ENCODE results near the gene MINDY1.

The MINDY1 gene

DNA sequence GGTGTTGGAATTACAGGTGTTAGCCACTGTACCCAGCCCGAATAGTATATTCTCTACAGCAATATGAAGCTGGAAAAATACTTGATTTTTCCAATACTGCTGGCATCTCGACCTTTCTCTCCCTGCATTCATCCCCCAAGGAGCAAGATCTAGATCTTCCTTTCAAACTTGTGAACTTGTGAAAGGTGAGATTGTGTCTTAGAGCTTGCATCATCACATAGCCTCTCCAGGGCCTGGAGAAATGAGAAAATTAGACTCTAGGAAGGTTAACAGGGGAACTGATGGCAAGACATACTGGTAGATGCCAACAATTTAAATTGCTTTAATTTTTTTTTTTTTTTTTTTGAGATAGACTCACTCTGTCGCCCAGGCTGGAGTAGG lies 3.6 kb upstream of the MINDY1 start:
- DNase-seq, result no peak

DNA sequence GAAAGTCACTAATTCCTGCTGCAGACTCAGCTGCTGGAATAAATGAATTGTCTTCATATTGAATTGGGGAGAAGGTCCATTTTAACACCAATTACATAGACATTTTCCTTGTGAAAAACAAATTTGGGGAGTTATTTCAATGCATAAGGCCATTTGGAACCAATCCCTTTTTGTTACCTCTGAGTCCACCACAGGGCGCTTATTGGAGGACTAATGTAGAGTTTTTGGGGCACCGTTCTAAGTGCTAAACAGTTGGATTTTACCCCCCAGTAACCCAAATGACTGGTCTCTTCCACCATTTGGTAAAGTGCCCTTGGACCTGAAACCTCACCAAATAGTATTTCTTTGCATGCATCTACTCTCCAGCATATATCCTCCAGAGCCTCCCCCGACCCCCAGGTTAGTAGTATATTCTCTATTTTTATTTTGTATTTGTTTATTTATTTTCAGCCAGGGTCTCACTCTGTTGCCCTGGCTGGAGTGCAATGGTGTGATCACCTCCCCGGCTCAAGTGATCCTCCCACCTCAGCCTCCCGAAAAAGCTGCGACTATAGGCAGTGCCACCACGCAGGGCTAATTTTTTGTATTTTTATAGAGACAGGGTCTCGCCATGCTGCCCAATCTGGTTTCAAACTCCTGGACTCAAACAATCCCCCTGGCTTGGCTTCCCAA lies 3.1 kb upstream of the MINDY1 start:
- no peak for DNase-seq

DNA sequence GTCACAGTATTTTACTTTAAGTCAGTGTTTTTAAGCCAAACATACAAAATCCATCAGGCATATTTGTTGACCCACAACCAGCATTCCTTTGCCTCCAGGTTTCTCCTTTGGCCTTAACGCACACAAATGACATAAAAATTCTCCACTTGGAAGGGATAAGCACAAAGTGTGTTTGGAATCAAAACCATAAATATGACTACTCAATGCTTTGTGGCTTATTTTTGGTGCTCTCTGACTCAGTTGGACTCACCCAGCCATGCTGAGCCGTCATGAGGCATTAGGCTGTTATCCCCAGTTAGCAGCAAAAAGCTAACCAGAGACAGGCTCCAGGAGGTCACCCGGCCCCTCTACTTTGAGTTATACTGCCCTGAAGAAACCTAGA lies 2.5 kb upstream of the MINDY1 start:
- no peak for DNase-seq

- peak; percentile 96 for DNase-seq
Measured at GRCh38 chr1:151008244-151009205, 1.8 kb upstream of the MINDY1 start, which contains the start of gene PRUNE1. Gene PRUNE1 (plus strand): TSS chr1:151008449. CDS start chr1:151008633, 184 bp downstream.

- no peak for DNase-seq
Measured at GRCh38 chr1:151007853-151008243, 1.1 kb upstream of the MINDY1 start.

- DNase-seq, result no peak
Measured at GRCh38 chr1:151005729-151006319, 878 bp downstream of the MINDY1 start.

- no peak for DNase-seq
Measured at GRCh38 chr1:151003180-151003579, 3.5 kb downstream of the MINDY1 start.

DNA sequence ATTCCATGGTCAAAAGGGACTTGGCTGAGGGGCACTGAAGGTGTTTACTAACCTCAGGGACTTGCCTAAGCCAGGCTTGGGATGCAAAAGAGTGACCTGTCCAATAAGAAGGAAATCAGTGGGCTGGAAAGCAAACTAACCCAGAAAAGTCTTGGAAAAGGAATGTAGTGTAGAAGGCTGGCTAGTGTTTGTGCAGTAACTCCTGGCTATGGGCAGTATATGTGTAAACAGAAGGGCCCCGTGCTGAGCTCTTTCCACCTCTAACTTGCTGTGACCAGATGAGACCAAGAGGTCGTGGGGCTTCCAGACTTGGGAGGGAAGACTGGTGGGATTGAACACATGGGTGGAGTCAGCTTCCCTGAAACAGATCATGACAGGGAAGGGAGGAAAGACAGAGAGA lies 4.1 kb downstream of the MINDY1 start:
- DNase-seq, result no peak

DNA sequence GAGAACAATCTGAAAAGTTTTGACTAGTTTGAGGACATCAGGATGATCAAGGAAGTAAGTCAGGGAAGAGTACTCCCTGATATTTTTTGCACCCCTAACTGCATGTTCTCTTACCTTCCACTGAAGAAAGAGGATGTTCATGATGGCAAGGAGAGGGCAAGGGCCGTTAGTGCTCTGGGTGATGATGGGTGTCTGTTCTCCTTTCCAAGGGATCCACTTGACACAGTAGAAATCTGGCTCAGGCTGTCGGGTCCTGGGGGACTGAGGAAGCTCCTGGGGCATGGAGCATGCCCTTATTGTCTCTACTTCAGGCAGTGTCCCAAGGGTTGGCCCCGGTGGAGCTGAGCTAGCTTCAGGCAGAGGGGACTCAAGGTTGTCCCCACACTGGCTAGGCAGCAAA lies 4.7 kb downstream of the MINDY1 start:
- no peak for DNase-seq

DNA sequence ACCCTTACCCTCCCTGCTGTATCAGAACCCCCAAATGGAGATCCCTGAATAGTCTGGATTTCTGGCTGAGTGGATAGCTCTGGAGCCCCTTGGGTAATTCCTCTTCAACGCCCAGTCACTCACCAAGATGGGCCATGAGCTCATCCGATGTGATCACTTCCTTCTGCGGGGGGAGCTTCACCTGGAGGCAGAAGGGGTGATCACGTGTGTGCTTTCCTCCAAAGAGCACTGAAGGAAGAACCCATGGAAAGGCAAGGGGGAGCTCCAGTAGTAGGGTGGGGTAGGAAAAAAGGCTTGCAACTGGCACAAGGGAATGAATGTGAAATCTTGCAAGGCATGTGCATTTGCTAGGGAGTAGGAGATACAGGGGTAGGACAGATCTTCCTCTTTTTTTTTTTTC lies 5.1 kb downstream of the MINDY1 start:
- no peak for DNase-seq

- no peak for DNase-seq
Measured at GRCh38 chr1:151000408-151000807, 6.3 kb downstream of the MINDY1 start.

- no peak for DNase-seq
Measured at GRCh38 chr1:150999926-151000325, 6.8 kb downstream of the MINDY1 start.

DNA sequence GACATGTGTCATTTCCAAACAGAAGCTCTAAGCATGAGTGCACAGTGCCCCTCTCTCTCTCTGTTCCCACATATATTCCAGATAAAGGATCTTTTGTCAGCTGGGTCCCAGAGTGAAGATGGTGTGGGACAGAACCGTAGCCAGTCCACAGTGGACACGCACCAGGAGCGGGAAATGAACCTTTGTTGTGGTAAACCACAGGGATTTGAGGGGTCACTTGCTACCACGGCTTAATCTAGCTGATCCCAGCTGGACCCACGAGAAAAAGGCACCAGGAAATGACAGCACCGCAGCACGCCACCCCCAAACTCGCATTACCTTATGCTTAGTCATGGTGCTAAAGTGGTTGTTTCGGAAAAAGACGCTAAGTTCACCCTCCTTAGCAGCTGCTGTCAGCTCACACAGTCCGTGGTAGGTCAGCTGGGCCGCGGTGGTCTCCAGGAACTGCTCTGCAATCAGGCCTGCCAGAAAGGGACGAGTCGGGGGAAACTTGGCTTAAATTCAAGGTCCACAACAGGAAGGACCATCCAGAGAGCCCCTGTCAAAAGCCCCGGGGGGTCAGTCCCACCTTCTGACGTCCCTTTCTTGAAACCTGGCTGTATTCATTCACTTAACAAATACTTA lies 7.5 kb downstream of the MINDY1 start:
- no peak for DNase-seq

GRCh38 chr1:150997949-150998348 lies 8.8 kb downstream of the MINDY1 start:
- no peak for DNase-seq

DNA sequence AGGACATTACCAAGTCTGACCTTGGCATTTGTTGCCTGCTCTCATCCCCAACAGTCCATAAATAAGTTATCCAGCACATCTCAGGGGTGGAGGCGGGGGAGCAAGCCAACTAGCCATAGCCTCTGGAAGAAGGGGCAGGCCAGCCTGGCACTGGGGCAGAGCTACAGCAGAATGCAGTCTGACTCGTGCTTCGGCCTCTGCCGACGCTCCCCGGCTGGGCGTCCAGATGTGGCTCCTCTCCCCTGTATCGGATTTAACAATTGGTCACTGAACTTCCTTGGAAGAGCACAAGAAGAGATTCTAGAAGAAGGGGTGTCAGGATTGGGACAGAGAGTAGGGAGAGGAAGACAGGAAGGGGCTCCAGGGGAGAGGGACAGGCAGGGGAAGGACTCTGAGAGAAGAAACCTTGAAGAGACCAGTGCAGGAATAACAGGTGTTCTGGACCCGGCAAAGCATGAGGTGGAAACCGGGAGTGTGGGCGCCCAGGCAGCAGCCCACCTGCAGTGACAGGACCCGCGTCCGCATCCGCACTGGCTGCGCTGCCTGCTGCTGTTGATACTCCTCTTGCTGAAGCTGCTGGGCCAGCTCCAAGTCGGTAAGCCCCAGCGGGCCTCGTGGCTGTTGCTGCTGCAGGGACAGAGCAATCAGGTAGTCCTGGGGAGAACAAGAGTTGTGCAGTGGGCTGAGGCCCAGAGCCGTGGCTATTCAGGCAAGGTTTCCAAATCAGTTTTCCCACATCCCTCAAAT lies 9.4 kb downstream of the MINDY1 start:
- no peak for DNase-seq

GRCh38 chr1:150995896-150996295 lies 10.8 kb downstream of the MINDY1 start:
- DNase-seq, result no peak

DNA sequence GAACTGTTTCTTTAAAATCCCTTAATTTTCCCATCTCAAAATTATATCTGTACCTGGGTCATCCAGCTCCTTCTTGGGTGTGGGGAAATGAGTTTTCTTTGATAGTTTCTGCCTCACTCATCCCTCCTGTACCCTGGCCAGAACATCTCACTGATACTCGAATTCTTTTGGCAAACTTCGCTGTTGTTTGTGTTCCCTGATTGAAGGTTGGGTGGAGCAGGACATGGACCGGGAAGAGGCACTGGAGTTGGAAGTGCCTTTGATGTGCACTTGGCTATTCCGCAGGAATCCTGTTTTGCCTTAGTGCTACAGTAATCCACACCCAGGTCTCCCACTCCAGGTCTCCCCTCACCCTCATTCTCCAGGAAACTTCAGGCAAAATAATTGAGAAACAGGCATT lies 11.2 kb downstream of the MINDY1 start:
- no peak for DNase-seq

DNA sequence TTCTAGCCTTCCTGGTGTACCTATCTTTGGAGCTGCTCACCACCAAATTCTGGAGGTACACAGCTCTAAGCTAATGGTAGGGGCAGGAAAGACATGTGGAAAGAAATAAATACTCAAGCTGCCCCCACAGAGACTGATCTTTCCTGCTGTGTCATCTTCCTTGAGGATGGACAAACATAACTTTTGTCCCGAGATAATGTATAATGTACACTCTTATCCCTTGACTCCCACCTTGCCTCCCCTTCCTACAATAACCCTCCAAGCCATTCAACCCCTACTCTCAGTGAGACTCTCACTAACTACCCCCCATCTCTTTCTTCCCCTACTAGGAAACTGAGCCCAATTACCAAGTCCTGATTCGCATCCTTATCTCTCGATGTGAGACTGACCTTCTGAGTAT lies 12.5 kb downstream of the MINDY1 start:
- DNase-seq, result no peak

DNA sequence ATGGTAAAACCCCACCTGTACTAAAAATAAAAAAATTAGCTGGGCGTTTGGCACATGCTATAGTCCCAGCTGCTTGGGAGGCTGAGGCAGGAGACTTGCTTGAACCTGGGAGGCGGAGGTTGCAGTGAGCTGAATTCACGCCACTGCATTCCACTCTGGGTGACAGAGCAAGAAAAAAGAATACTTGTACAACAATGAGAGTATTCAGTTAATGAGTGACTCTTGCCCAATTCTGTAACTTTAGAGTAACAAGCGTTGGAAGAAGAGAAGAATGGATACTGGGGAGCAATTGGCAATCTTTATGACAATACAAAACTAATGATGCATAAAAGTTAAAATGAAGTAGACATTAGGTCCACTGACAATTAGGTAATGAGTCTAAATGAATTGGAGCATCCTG lies 14.1 kb downstream of the MINDY1 start:
- DNase-seq, result no peak

DNA sequence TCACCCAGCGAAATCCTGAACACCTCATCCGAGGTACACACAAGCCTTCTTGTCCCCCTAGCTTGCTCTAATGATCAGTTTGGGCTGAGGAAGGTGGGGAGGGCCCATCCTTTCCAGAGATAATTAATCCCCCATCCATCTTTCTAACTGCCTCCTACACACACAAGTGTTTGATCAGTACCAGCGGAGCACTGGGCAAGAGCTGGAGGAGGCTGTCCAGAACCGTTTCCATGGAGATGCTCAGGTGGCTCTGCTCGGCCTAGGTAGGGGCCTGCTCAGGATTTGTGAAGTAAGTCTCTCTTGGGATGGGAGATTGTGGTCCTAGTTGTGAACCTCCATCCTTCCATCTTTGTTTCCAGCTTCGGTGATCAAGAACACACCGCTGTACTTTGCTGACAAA lies 18.8 kb downstream of the MINDY1 start:
- DNase-seq, result no peak

DNA sequence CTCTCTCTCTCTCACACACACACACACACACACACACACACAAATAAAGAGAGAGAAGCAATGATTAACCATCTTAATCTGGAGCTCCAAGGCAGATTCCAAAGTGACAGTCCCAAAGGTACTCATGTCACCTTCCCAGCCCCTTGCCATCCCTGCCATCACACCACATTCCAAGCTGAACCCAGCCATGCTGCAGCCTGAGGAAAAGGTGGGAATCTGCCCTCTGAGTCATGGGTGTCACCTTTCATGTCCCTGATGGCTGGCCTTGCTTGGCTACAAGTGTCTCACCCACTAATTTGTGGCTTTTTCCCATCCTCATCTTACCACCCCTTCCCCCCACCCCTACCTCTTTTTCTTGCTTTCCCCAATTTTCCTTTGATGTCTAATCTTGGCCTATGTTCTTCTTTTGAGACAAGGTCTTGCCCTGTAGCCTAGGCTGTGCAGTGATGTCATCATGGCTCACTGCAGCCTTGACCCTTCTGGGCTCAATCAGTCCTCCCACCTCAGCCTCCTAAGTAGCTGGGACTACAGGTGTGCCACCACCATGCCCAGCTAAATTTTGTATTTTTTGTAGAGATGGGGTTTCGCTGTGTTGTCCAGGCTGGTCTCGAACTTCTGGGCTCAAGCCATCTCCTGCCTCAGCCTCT lies 21.4 kb downstream of the MINDY1 start:
- DNase-seq, result no peak

All from stimulated activated CD4-positive, alpha-beta T cell treated with anti-CD3 and anti-CD28 coated beads, Interleukin-12 subunit alpha, Interleukin-12 subunit beta, amount 100 ng/mL, for 4 hours (primary cell).